ENCODE results near the gene TRIO.

DNA sequence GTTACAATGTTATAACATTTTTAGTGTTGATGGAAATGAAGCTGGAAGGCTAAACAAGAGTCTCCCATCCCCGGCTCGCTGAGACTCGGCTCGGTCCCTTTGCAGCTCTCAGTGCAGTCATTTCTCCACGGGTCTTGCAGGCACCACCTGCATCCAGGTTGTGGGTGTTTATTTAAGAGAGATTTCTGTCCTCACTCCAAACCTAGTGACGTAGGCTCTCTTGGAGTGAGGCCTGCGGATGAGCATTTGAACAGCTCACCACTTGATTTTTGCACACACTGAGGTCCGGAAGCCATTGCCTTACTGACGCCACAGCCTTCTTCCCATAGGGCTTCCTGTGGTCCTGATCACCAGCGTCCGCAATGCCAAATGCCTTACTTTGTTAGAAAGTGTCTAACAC lies 240.8 kb downstream of the TRIO start:
- no peak for TF ChIP-seq POLR2A (IDR thresholded peaks at IDR 0.05)
- TF ChIP-seq, protein P1, sequence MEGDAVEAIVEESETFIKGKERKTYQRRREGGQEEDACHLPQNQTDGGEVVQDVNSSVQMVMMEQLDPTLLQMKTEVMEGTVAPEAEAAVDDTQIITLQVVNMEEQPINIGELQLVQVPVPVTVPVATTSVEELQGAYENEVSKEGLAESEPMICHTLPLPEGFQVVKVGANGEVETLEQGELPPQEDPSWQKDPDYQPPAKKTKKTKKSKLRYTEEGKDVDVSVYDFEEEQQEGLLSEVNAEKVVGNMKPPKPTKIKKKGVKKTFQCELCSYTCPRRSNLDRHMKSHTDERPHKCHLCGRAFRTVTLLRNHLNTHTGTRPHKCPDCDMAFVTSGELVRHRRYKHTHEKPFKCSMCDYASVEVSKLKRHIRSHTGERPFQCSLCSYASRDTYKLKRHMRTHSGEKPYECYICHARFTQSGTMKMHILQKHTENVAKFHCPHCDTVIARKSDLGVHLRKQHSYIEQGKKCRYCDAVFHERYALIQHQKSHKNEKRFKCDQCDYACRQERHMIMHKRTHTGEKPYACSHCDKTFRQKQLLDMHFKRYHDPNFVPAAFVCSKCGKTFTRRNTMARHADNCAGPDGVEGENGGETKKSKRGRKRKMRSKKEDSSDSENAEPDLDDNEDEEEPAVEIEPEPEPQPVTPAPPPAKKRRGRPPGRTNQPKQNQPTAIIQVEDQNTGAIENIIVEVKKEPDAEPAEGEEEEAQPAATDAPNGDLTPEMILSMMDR (IDR thresholded peaks at IDR 0.05) = no peak
